GM19468 (cell line): Measurements from ENCODE around the gene TEX44.
"Not testable (repeated sequence)": the region's sequence is repeated elsewhere in the genome, so short reads cannot be mapped to it uniquely, and the experiment has no call there.

Experiments
- ATAC-seq: cut with Tn5 transposase; IDR thresholded peaks from one replicate; pipeline ENCODE4 v1.9.1; 2021; ENCODE audit warnings: mild to moderate bottlenecking, moderate library complexity, moderate number of reproducible peaks; ENCODE audit not compliant: unreplicated experiment; ENCODE audit errors: extremely low read depth

The TEX44 gene

GRCh38 chr2:231568785-231569435 lies 23.8 kb upstream of the TEX44 start:
- no peak for ATAC-seq

- ATAC-seq, result not testable (repeated sequence)
These were observed 21.7 kb upstream of the TEX44 start for GRCh38 chr2:231570915-231571314.

- no peak for ATAC-seq
These were observed 20.9 kb upstream of the TEX44 start for GRCh38 chr2:231571661-231572191.

- no peak for ATAC-seq
These were observed 19.6 kb upstream of the TEX44 start for GRCh38 chr2:231573096-231573495.

GRCh38 chr2:231573698-231574421 lies 18.8 kb upstream of the TEX44 start:
- no peak for ATAC-seq

- no peak for ATAC-seq
These were observed 16.9 kb upstream of the TEX44 start for GRCh38 chr2:231575612-231576256.

- ATAC-seq, result no peak
These were observed 16.2 kb upstream of the TEX44 start for GRCh38 chr2:231576465-231576864.

- ATAC-seq, result not testable (repeated sequence)
These were observed 14.0 kb upstream of the TEX44 start for GRCh38 chr2:231578655-231579054.

GRCh38 chr2:231579560-231579959 lies 13.1 kb upstream of the TEX44 start:
- no peak for ATAC-seq

- ATAC-seq, result no peak
These were observed 11.3 kb upstream of the TEX44 start for GRCh38 chr2:231581328-231581727.

- no peak for ATAC-seq
These were observed 8.7 kb upstream of the TEX44 start for GRCh38 chr2:231583982-231584381.

- not testable (repeated sequence) for ATAC-seq
These were observed 4.9 kb upstream of the TEX44 start for GRCh38 chr2:231587744-231588143.

GRCh38 chr2:231589656-231590055 lies 3.0 kb upstream of the TEX44 start:
- no peak for ATAC-seq

GRCh38 chr2:231590614-231591013 lies 2.0 kb upstream of the TEX44 start:
- ATAC-seq, result no peak

- ATAC-seq, result no peak
These were observed 1.0 kb downstream of the TEX44 start for GRCh38 chr2:231593666-231594065.

GRCh38 chr2:231597014-231597611 lies 4.4 kb downstream of the TEX44 start:
- no peak for ATAC-seq

GRCh38 chr2:231597627-231598026 lies 5.0 kb downstream of the TEX44 start:
- no peak for ATAC-seq

GRCh38 chr2:231600619-231601355 lies 8.1 kb downstream of the TEX44 start:
- no peak for ATAC-seq

GRCh38 chr2:231601356-231602229 lies 8.9 kb downstream of the TEX44 start:
- ATAC-seq, result no peak
